HEK293T (cell line): Measurements from ENCODE around the gene DCDC2C.

Experiments used
- ARNT ChIP-seq: fragments of 450-650 bp; IDR thresholded peaks from 2 replicates; pipeline ENCODE4 v1.6.1; 2017; ENCODE audit warnings: mild to moderate bottlenecking
- ELF4 ChIP-seq: fragments of 450-650 bp; IDR thresholded peaks from 2 replicates; pipeline ENCODE4 v1.6.1; 2017; ENCODE audit warnings: antibody characterized with exemption
- FOXK2 ChIP-seq: fragments of 450-650 bp; IDR thresholded peaks from 2 replicates; pipeline ENCODE4 v1.6.1; 2016; ENCODE audit warnings: mild to moderate bottlenecking
- FOXM1 ChIP-seq: fragments of 450-650 bp; IDR thresholded peaks from 2 replicates; pipeline ENCODE4 v1.6.1; 2017; ENCODE audit warnings: mild to moderate bottlenecking, borderline replicate concordance
- HDGF ChIP-seq: fragments of 450-650 bp; IDR thresholded peaks from 2 replicates; pipeline ENCODE4 v1.6.1; 2017; ENCODE audit warnings: antibody characterized with exemption, borderline replicate concordance
- NFRKB ChIP-seq: fragments of 450-650 bp; IDR thresholded peaks from 2 replicates; pipeline ENCODE4 v1.6.1; 2016; ENCODE audit warnings: mild to moderate bottlenecking, moderate library complexity
- SUZ12 ChIP-seq: fragments of 450-650 bp; IDR thresholded peaks from 2 replicates; pipeline ENCODE4 v1.6.1; 2016; ENCODE audit warnings: mild to moderate bottlenecking
- TARDBP ChIP-seq: fragments of 450-650 bp; IDR thresholded peaks from 2 replicates; pipeline ENCODE4 v1.6.1; 2016
- ZNF384 ChIP-seq: fragments of 450-650 bp; IDR thresholded peaks from 2 replicates; pipeline ENCODE4 v1.6.1; 2016

DNA sequence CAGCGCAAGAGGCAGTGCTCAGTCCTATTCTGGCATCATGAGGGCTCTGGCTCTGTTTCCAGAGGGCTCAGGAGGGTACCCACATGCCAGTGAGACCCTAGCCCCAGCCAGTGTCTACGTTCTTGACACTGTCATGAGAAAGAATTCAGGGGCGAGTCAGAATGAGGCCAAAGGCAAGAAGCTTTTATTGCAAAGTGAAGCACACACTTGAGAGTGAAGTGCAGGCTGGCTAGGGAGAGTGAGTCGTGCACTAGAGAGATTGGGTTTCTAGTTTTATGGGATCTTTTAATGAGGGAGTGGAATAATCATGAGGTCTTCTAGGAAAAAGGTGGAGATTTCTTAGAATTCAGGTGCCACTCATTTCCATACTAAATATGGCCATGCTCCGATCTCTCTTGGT, 164.1 kb downstream of the DCDC2C start:
- no peak for TF ChIP-seq HDGF
- TF ChIP-seq TARDBP, result no peak
- TF ChIP-seq FOXM1, result no peak
- no peak for TF ChIP-seq ARNT
- TF ChIP-seq ZNF384, result no peak
- no peak for TF ChIP-seq ELF4
- no peak for TF ChIP-seq NFRKB
- TF ChIP-seq FOXK2, result no peak
- TF ChIP-seq SUZ12, result no peak
